Fibroblast of lung (primary cell): ENCODE measurements around the gene CCDC174.

ENCODE experiments used
- EZH2 ChIP-seq: IDR thresholded peaks from 2 replicates; pipeline ENCODE4 v1.5.1; 2012; ENCODE audit warnings: low read length, control low read depth, mild to moderate bottlenecking; ENCODE audit errors: missing control alignments
- TF ChIP-seq, protein P1 (sequence below), 2 donors: IDR thresholded peaks in 1 of 2; conservative IDR thresholded peaks in 1 of 2; 1 replicate in 1 of 2; 2 replicates in 1 of 2; pipeline ENCODE4 v1.5.1; 2011 to 2012; ENCODE audit warnings: low read length in 2 of 2, control low read depth in 1 of 2, inconsistent platforms in 1 of 2, low read depth in 1 of 2, mild to moderate bottlenecking in 1 of 2

DNA sequence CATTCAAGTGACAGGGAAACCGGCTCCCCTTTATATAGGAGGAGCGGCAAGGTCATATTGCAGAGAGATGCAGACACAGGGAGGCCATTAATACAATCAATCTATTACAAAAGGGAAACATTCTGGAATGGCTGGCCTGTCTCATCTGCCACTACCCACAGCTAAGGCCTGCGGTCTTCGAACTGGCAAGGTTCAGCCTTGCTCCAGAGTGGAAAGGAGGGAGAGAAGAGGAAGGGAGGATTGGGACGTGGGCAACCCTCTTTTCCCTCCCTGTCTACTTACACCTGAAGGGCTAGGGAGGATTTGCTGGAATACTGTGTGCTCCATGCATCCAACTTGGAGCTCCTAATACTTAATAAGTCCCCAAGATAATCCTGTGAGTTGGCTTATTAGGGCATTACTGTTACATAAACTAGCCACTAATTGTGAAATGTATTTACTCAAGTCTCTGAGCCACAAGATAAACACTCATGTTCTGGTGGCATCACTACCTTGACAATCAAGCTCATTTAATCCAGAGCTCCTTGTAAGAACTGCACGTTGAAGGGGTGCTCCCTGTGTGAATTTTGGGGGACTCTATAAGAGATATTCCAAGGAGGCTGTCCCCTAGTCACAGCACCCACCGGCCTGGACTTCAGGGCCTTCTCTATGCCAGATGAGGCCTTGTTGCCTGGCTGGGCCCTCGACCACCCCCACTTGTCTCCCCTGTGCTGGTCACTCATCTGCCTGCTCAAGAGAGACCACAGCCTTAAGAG lies 19.7 kb upstream of the CCDC174 start:
- TF ChIP-seq, protein P1, sequence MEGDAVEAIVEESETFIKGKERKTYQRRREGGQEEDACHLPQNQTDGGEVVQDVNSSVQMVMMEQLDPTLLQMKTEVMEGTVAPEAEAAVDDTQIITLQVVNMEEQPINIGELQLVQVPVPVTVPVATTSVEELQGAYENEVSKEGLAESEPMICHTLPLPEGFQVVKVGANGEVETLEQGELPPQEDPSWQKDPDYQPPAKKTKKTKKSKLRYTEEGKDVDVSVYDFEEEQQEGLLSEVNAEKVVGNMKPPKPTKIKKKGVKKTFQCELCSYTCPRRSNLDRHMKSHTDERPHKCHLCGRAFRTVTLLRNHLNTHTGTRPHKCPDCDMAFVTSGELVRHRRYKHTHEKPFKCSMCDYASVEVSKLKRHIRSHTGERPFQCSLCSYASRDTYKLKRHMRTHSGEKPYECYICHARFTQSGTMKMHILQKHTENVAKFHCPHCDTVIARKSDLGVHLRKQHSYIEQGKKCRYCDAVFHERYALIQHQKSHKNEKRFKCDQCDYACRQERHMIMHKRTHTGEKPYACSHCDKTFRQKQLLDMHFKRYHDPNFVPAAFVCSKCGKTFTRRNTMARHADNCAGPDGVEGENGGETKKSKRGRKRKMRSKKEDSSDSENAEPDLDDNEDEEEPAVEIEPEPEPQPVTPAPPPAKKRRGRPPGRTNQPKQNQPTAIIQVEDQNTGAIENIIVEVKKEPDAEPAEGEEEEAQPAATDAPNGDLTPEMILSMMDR (conservative IDR thresholded peaks at IDR 0.05 in 1 of 2, IDR thresholded peaks at IDR 0.05 in 1 of 2; ENCODE audit: low read depth in 1 of 2, low read length in 2 of 2): no peak
- no peak for TF ChIP-seq EZH2
